Measurements from ENCODE around the gene UBE2H.

- TF ChIP-seq FOXJ3 (CRISPR knock-in tag; IDR thresholded peaks at IDR 0.05) (no peak), CTCF (IDR thresholded peaks at IDR 0.05) (no peak), MEF2A (IDR thresholded peaks at IDR 0.05; ENCODE audit: borderline replicate concordance, low read depth) (no peak), EP300 (IDR thresholded peaks at IDR 0.05; ENCODE audit: borderline replicate concordance in 1 of 2, low read depth in 1 of 2, low read length in 1 of 2) (no peak), FOSL2 (IDR thresholded peaks at IDR 0.05; ENCODE audit: borderline replicate concordance, low read depth) (no peak), RAD21 (IDR thresholded peaks at IDR 0.05; ENCODE audit: low read length) (no peak), POLR2AphosphoS5 (IDR thresholded peaks at IDR 0.05; ENCODE audit: low read depth, low read length) (no peak)
- TF ChIP-seq, protein P1, sequence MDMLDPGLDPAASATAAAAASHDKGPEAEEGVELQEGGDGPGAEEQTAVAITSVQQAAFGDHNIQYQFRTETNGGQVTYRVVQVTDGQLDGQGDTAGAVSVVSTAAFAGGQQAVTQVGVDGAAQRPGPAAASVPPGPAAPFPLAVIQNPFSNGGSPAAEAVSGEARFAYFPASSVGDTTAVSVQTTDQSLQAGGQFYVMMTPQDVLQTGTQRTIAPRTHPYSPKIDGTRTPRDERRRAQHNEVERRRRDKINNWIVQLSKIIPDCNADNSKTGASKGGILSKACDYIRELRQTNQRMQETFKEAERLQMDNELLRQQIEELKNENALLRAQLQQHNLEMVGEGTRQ (IDR thresholded peaks at IDR 0.05; ENCODE audit: borderline replicate concordance, low read depth, low read length): no peak
- TF ChIP-seq, protein P2, sequence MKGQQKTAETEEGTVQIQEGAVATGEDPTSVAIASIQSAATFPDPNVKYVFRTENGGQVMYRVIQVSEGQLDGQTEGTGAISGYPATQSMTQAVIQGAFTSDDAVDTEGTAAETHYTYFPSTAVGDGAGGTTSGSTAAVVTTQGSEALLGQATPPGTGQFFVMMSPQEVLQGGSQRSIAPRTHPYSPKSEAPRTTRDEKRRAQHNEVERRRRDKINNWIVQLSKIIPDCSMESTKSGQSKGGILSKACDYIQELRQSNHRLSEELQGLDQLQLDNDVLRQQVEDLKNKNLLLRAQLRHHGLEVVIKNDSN (IDR thresholded peaks at IDR 0.05; ENCODE audit: borderline replicate concordance, low read depth): no peak
Observed at GRCh38 chr7:129968592-129969383, 16.0 kb upstream of the UBE2H start.

Measured in SK-N-SH (cell line).